ENCODE measurements around the gene FAM193B. TPM values are rescaled to one million over a fixed set of nuclear protein-coding genes. Genes with fewer than 3 reads are reported as not detected.

The FAM193B gene
- total RNA-seq, 2 donors from 2014 or later = 79.6 to 105 TPM

DNA sequence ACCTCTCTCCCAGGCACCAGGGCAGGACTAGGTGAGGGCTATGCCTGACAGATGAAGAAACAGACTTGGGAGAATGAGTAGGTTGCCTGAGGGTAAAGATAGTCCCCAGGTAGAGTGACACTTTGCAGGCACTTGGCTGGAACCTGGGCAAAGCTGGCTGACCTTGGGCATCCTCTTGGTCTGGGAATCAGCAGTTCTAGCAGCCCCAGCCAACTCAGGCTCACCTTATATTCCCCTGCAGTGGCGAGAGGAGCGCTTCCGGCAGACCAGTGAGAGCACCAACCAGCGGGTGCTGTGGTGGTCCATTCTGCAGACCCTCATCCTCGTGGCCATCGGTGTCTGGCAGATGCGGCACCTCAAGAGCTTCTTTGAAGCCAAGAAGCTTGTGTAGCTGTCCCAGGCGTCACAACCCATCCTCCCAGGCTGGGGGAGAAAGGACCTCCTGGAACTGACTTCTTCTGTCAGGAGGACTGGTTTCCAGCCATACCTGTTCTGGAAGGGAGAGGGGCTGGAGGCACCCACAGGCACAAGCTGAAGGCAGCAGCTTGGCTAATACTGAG, 40.7 kb upstream of the FAM193B start:
- ATAC-seq (replicated peaks in 1 of 2) (no peak), DNase-seq (no peak)
- no peak overlapping the region for H3K4me3 Mint-ChIP-seq
- H3K9me3 Mint-ChIP-seq = peaks cover 0 to 1% of the 10 kb centered on the region in 2 donors
- H3K4me1 Mint-ChIP-seq (ENCODE audit: low read depth) = peaks cover 45% of the 10 kb centered on the region
- H3K27me3 Mint-ChIP-seq (ENCODE audit: low read depth) = peaks cover 11% of the 10 kb centered on the region
- H3K36me3 Mint-ChIP-seq (ENCODE audit: insufficient read depth in 2 of 2) = peaks cover 10 to 21% of the 10 kb centered on the region in 2 donors
- H3K27ac Mint-ChIP-seq = no peak overlapping the region

DNA sequence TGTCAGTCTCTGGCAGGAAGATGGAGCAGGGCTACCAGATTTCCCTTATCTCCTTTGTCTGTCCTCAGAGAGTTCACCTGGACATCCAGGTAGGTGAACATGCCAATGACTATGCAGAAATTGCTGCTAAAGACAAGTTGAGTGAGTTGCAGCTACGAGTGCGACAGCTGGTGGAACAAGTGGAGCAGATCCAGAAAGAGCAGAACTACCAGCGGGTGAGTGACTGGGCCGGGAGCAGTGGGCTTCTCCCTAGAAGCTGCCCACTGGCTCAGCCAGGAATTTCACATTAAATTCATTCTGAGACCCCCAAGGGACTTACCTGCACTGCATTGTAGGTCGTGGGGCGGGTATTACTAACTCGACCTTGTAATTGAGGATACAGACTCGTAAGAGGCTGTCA, 39.7 kb upstream of the FAM193B start:
- DNase-seq (no peak), ATAC-seq (replicated peaks in 1 of 2) (no peak)
- Mint-ChIP-seq H3K4me1 (ENCODE audit: low read depth) (peaks cover 40% of the 10 kb centered on the region), H3K27ac (no peak overlapping the region), H3K9me3 (peaks cover 0 to 1% of the 10 kb centered on the region in 2 donors), H3K27me3 (ENCODE audit: low read depth) (peaks cover 17% of the 10 kb centered on the region), H3K36me3 (ENCODE audit: insufficient read depth in 2 of 2) (peaks cover 10 to 21% of the 10 kb centered on the region in 2 donors), H3K4me3 (peak overlapping the region in 1 of 2 donors; percentile 91)

DNA sequence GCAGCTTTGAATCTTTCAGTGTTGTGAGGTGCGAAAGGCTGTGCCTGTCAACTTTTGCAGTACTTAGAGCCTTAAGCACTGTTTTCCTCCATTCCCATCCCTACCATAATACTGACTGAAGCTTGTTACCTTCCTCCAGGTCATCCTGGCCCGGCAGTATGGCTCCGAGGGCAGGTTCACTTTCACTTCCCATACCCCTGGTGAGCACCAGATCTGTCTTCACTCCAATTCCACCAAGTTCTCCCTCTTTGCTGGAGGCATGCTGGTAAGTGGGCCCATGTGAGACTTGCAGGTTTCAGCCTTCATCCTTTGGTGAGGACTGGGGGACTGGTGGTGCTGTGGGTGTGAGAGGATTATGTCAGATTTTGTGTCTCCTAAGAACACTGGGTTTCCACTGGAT, 39.1 kb upstream of the FAM193B start:
- no peak for ATAC-seq (replicated peaks in 1 of 2)
- H3K4me3 Mint-ChIP-seq = peak overlapping the region; percentile 91 to 94
- peaks cover 38% of the 10 kb centered on the region for H3K4me1 Mint-ChIP-seq (ENCODE audit: low read depth)
- H3K36me3 Mint-ChIP-seq (ENCODE audit: insufficient read depth in 2 of 2) = peaks cover 10 to 21% of the 10 kb centered on the region in 2 donors
- peaks cover 17% of the 10 kb centered on the region for H3K27me3 Mint-ChIP-seq (ENCODE audit: low read depth)
- H3K27ac Mint-ChIP-seq = peak overlapping the region; percentile 59
- peaks cover 0 to 1% of the 10 kb centered on the region in 2 donors for H3K9me3 Mint-ChIP-seq
- DNase-seq = no peak

DNA sequence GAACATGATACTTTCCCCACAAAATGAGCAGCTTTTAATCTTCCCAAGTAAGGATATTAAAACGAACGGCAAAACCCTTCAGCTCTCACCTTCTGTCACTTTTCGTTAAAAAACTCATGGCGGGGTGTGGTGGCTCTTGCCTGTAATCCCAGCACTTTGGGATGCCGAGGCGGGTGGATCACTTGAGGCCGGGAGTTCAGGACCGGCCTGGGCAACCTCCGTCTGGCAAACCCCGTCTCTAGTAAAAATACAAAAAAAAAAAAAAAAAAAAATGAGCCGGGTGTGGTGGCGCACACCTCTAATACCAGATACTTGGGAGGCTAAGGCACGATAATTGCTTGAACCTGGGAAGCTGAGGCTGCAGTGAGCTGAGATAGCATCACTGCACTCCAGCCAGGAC, 38.5 kb upstream of the FAM193B start:
- Mint-ChIP-seq H3K27me3 (ENCODE audit: low read depth) (peaks cover 17% of the 10 kb centered on the region), H3K4me1 (ENCODE audit: low read depth) (peaks cover 38% of the 10 kb centered on the region), H3K4me3 (peak overlapping the region; percentile 91 to 94), H3K9me3 (peaks cover 0 to 1% of the 10 kb centered on the region in 2 donors), H3K36me3 (ENCODE audit: insufficient read depth in 2 of 2) (peaks cover 10 to 21% of the 10 kb centered on the region in 2 donors), H3K27ac (peak overlapping the region; percentile 59)
- DNase-seq (no peak), ATAC-seq (replicated peaks in 1 of 2) (no peak)

DNA sequence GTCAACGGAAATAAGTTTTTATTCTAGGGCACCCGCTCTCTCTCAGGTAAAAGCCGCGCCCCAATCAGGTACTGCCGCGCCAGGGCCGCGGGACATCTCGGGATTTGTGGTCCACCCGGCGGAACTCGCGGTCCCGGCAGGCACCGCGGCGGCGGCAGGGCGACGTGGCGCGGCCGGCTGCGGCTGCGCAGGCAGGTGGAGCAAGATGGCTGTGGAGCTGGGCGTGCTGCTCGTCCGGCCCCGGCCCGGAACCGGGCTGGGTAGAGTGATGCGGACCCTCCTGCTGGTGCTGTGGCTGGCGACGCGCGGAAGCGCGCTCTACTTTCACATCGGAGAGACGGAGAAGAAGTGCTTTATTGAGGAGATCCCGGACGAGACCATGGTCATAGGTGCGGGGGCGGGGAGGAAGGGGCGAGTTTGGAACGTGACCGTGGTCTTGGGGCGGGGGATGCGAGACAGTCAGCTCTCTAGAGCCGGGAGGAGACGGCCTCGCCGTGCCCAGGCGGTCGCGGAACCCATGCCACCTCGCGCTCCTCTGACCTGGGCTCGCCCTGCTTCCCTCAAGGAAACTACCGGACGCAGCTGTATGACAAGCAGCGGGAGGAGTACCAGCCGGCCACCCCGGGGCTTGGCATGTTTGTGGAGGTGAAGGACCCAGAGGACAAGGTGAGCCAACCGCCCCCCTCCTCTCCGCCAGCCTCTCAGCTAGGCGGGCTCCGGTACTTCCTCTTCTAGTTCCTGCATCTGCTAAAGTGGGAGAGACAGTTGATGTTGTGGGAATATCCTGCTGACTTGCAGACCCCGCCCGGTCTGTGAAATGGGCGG, 37.9 kb upstream of the FAM193B start, which contains the start of gene TMED9:
TMED9 (plus strand) TSS at position 194 of the 825 bp plus-strand sequence; CDS start at position 206, 12 bp downstream.
- peaks cover 0 to 1% of the 10 kb centered on the region in 2 donors for H3K9me3 Mint-ChIP-seq
- H3K27me3 Mint-ChIP-seq (ENCODE audit: low read depth) = peaks cover 17% of the 10 kb centered on the region
- peak; percentile 98 for ATAC-seq (replicated peaks in 1 of 2)
- H3K4me3 Mint-ChIP-seq = peak within 1 kb of the TSS; percentile 91 to 94
- H3K27ac Mint-ChIP-seq = peak within 1 kb of the TSS; percentile 92
- peaks cover 39% of the 10 kb centered on the region for H3K4me1 Mint-ChIP-seq (ENCODE audit: low read depth)
- H3K36me3 Mint-ChIP-seq (ENCODE audit: insufficient read depth in 2 of 2) = peaks cover 10 to 21% of the 10 kb centered on the region in 2 donors
- peak; percentile 91 to 94 for DNase-seq

DNA sequence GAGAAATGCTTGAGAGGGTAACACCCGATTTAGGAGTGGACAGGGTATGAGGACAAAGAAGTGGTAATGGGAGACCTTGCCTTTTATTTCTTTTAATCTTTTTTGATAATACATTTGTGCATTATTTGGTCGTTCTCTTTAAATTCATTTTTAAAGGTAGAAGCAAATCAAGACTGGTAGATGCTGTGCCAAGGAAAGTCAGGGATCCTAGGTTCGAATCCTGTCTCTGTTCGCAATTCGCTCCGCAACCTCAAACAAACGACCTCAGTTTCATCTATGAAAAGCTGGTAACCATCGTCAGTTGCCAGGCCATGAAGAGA, 37.3 kb upstream of the FAM193B start:
- Mint-ChIP-seq H3K4me3 (peak overlapping the region; percentile 91 to 94), H3K36me3 (ENCODE audit: insufficient read depth in 2 of 2) (peaks cover 10 to 20% of the 10 kb centered on the region in 2 donors), H3K27me3 (ENCODE audit: low read depth) (peaks cover 17% of the 10 kb centered on the region), H3K27ac (peak overlapping the region; percentile 45), H3K9me3 (peaks cover 0 to 1% of the 10 kb centered on the region in 2 donors), H3K4me1 (ENCODE audit: low read depth) (peaks cover 39% of the 10 kb centered on the region)
- ATAC-seq (replicated peaks in 1 of 2) (no peak), DNase-seq (no peak)

DNA sequence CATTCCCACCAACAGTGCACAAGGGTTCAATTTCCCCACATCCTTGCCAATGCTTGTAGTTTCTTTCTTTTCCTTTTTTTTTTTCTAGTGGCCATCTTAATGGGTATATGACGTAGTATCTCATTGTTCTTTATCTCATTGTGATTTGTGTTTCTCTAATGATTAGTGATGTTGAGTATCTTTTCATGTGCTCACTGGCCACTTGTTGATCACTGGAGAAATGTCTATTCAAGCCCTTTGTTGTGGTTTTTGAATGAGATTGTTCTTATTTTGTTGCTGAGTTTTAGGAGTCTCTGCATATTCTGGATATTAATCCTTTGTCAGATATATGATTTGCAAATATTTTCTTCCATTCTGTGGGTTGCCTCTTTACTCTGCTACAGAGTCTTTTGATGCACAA, 36.0 kb upstream of the FAM193B start:
- Mint-ChIP-seq H3K4me1 (ENCODE audit: low read depth) (peaks cover 39% of the 10 kb centered on the region), H3K36me3 (ENCODE audit: insufficient read depth in 2 of 2) (peaks cover 6 to 12% of the 10 kb centered on the region in 2 donors), H3K9me3 (peaks cover 0 to 1% of the 10 kb centered on the region in 2 donors), H3K4me3 (no peak overlapping the region), H3K27me3 (ENCODE audit: low read depth) (peaks cover 19% of the 10 kb centered on the region), H3K27ac (no peak overlapping the region)
- ATAC-seq (replicated peaks in 1 of 2) (no peak), DNase-seq (no peak)

DNA sequence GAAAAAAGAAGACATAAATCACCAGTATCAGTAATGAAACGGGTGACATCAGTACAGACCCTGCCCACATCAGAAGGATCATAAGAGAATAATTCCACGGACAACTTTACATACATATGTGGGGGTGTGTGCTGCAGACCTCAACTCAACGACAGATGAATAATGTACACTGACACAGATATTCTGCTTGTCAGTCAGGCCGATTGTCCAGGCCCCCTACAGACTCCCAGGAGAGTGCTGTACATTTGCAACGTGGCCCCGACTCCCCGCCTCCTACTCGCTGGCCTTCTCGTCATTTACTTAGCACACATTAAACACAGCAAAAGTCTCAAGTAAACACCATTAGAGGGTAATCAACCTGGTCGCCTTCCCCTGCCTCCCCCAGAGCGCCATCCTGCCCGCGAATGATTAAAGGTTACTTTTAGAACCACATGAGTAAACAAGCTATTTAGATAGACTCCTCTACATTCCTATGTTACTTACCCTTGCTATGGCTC, 34.1 kb upstream of the FAM193B start:
- Mint-ChIP-seq H3K4me3 (no peak overlapping the region), H3K9me3 (peaks cover 0 to 1% of the 10 kb centered on the region in 2 donors), H3K36me3 (ENCODE audit: insufficient read depth in 2 of 2) (peaks cover 3 to 7% of the 10 kb centered on the region in 2 donors), H3K27me3 (ENCODE audit: low read depth) (peaks cover 35% of the 10 kb centered on the region), H3K27ac (no peak overlapping the region), H3K4me1 (ENCODE audit: low read depth) (peaks cover 29% of the 10 kb centered on the region)
- DNase-seq = no peak
- peak in 1 of 2 donors; percentile 33 for ATAC-seq (replicated peaks in 1 of 2)

DNA sequence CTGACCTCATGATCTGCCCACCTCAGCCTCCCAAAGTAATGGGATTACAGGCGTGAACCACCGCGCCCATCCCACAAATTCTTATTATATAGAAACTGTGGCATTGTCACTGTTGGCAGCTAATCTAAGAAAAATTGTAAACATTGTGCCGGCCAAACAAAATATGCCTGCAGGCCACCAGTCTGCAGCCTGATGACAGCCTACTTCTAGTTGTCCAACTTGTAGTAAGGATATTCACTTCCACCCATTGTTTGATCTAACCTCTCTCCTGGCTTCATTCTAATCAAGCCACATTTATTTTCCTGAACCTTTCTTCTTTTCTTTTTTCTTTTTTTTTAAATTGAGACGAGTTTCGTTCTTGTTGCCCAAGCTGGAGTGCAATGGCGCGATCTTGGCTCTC, 24.0 kb upstream of the FAM193B start:
- Mint-ChIP-seq H3K4me1 (ENCODE audit: low read depth) (no peaks in the 10 kb centered on the region), H3K27me3 (ENCODE audit: low read depth) (no peaks in the 10 kb centered on the region), H3K9me3 (no peaks in the 10 kb centered on the region), H3K4me3 (no peak overlapping the region), H3K27ac (no peak overlapping the region), H3K36me3 (ENCODE audit: insufficient read depth in 2 of 2) (no peaks in the 10 kb centered on the region)
- ATAC-seq (replicated peaks in 1 of 2) (no peak), DNase-seq (no peak)

DNA sequence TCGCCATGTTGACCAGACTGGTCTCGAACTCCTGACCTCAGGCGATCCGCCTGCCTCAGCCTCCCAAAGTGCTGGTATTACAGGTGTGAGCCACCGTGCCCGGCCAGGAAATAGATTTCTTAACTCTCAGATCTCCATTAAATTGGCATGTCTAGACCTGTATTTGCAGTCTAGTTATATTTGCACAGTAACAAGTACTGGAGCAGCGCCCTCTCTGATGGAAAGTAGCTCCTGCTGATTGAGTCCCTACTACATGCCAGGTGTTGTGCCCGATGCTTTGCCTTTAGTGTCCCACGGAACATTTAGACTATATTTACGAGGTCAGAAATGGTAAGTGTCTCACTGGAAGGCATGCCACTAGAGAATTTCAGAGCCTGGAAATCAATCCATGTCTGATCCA, 21.8 kb upstream of the FAM193B start:
- Mint-ChIP-seq H3K36me3 (ENCODE audit: insufficient read depth in 2 of 2) (no peaks in the 10 kb centered on the region), H3K27me3 (ENCODE audit: low read depth) (no peaks in the 10 kb centered on the region), H3K27ac (no peak overlapping the region), H3K4me1 (ENCODE audit: low read depth) (no peaks in the 10 kb centered on the region), H3K9me3 (no peaks in the 10 kb centered on the region), H3K4me3 (no peak overlapping the region)
- ATAC-seq (replicated peaks in 1 of 2) = no peak
- DNase-seq = no peak

DNA sequence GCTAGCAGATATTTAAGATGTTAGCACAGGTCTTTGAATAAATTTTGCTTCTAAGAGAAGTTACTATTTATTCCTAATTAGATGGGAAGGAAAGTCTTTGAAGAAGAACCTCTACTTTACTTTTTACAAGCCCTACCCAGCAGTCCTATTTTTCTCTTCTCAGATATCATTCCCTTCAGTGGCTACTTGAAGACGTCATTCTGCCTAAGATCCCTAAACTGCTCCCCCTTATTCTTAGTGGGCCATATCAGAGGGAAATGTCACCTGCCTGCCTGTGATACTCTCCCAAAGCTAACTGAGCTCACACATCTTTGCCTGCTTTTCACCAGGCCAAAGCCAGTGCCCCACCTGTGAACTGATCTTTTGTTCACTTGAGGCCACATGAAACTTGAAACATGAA, 21.1 kb upstream of the FAM193B start:
- Mint-ChIP-seq H3K27ac (no peak overlapping the region), H3K4me3 (no peak overlapping the region), H3K36me3 (ENCODE audit: insufficient read depth in 2 of 2) (no peaks in the 10 kb centered on the region), H3K9me3 (no peaks in the 10 kb centered on the region), H3K4me1 (ENCODE audit: low read depth) (no peaks in the 10 kb centered on the region), H3K27me3 (ENCODE audit: low read depth) (no peaks in the 10 kb centered on the region)
- DNase-seq (no peak), ATAC-seq (replicated peaks in 1 of 2) (no peak)

DNA sequence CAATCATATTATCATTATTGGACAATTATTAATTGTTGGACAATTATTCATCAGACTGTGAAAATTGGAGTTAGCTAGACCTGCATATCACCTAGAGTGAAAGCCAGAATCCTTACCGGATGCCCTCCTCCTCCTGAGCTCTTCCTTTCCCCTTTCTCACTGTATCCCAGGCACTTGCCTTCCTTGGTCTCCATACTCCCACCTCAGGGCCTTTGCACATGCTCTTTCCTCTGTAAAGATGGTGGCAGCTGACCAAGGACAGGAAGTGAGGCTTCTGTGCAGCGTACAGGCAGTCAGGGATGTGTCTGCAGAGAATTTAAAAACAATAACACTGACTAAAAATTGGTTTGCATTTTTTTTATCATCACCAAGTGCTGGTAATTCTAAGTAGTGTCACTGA, 15.5 kb upstream of the FAM193B start:
- Mint-ChIP-seq H3K27me3 (ENCODE audit: low read depth) (peaks cover 8% of the 10 kb centered on the region), H3K36me3 (ENCODE audit: insufficient read depth in 2 of 2) (no peaks in the 10 kb centered on the region), H3K4me3 (no peak overlapping the region), H3K27ac (no peak overlapping the region), H3K9me3 (no peaks in the 10 kb centered on the region), H3K4me1 (ENCODE audit: low read depth) (no peaks in the 10 kb centered on the region)
- ATAC-seq (replicated peaks in 1 of 2) (no peak), DNase-seq (no peak)

DNA sequence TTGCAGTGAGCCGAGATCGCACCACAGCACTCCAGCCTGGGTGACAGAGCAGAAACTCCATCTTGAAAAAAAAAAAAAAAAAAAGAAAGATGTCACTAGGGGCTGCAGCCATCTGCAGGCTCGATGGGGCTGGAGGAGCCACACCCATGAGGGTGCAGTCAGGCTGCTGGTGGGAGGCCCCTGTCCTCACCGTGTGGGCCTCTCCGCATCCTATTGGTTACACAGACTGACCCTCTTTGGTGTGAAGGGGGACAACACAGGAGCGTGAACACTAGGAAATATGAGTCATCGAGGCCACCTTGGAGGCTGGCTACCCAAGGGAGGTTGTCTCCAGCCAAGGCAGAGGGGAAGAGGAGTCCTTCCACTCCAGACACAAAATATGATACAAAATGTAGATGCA, 14.0 kb upstream of the FAM193B start:
- ATAC-seq (replicated peaks in 1 of 2) (no peak), DNase-seq (no peak)
- no peaks in the 10 kb centered on the region for H3K9me3 Mint-ChIP-seq
- H3K27ac Mint-ChIP-seq = no peak overlapping the region
- H3K4me1 Mint-ChIP-seq (ENCODE audit: low read depth) = no peaks in the 10 kb centered on the region
- H3K36me3 Mint-ChIP-seq (ENCODE audit: insufficient read depth in 2 of 2) = no peaks in the 10 kb centered on the region
- peaks cover 8% of the 10 kb centered on the region for H3K27me3 Mint-ChIP-seq (ENCODE audit: low read depth)
- no peak overlapping the region for H3K4me3 Mint-ChIP-seq
